ENCODE results near the gene ADAP2.

The ADAP2 gene

GRCh38 chr17:30913955-30914354 is 7.8 kb upstream of the ADAP2 start:
- Histone ChIP-seq H3K4me2 (no peak overlapping the region), H3K9ac (no peak overlapping the region), H2AFZ (ENCODE audit: low read depth) (no peak overlapping the region), H3K36me3 (ENCODE audit: insufficient read depth) (no peaks in the 10 kb centered on the region), H3K27ac (no peak overlapping the region), H3K79me2 (ENCODE audit: insufficient read depth, low read depth) (no peaks in the 10 kb centered on the region), H3K27me3 (ENCODE audit: insufficient read depth, low read depth) (no peaks in the 10 kb centered on the region), H3K4me1 (ENCODE audit: low read depth, poor library complexity, severe bottlenecking) (no peaks in the 10 kb centered on the region), H3K4me3 (IDR thresholded peaks at IDR 0.05; ENCODE audit: insufficient read depth, low read depth, low read length) (no peak overlapping the region), H4K20me1 (ENCODE audit: insufficient read depth) (no peaks in the 10 kb centered on the region)
- TF ChIP-seq CTCF (conservative IDR thresholded peaks at IDR 0.05; ENCODE audit: low read depth, low read length), result no peak

- H3K36me3 ChIP-seq (ENCODE audit: insufficient read depth), result no peaks in the 10 kb centered on the region
- no peak overlapping the region for H3K9ac ChIP-seq
- no peaks in the 10 kb centered on the region for H4K20me1 ChIP-seq (ENCODE audit: insufficient read depth)
- H3K4me3 ChIP-seq (IDR thresholded peaks at IDR 0.05; ENCODE audit: insufficient read depth, low read depth, low read length), result no peak overlapping the region
- H3K27me3 ChIP-seq (ENCODE audit: insufficient read depth, low read depth), result no peaks in the 10 kb centered on the region
- no peaks in the 10 kb centered on the region for H3K79me2 ChIP-seq (ENCODE audit: insufficient read depth, low read depth)
- H2AFZ ChIP-seq (ENCODE audit: low read depth), result no peak overlapping the region
- no peak overlapping the region for H3K4me2 ChIP-seq
- no peak for TF ChIP-seq CTCF (conservative IDR thresholded peaks at IDR 0.05; ENCODE audit: low read depth, low read length)
- no peak overlapping the region for H3K27ac ChIP-seq
- H3K4me1 ChIP-seq (ENCODE audit: low read depth, poor library complexity, severe bottlenecking), result no peaks in the 10 kb centered on the region
Observed at GRCh38 chr17:30915833-30916611, 5.7 kb upstream of the ADAP2 start.

GRCh38 chr17:30917050-30917449 is 4.7 kb upstream of the ADAP2 start:
- Histone ChIP-seq H3K4me3 (IDR thresholded peaks at IDR 0.05; ENCODE audit: insufficient read depth, low read depth, low read length) (no peak overlapping the region), H3K27ac (no peak overlapping the region), H3K9ac (no peak overlapping the region), H4K20me1 (ENCODE audit: insufficient read depth) (no peaks in the 10 kb centered on the region), H2AFZ (ENCODE audit: low read depth) (no peak overlapping the region), H3K4me1 (ENCODE audit: low read depth, poor library complexity, severe bottlenecking) (no peaks in the 10 kb centered on the region), H3K27me3 (ENCODE audit: insufficient read depth, low read depth) (no peaks in the 10 kb centered on the region), H3K79me2 (ENCODE audit: insufficient read depth, low read depth) (no peaks in the 10 kb centered on the region), H3K4me2 (no peak overlapping the region), H3K36me3 (ENCODE audit: insufficient read depth) (no peaks in the 10 kb centered on the region)
- TF ChIP-seq CTCF (conservative IDR thresholded peaks at IDR 0.05; ENCODE audit: low read depth, low read length), result no peak

GRCh38 chr17:30920282-30920681 is 1.5 kb upstream of the ADAP2 start:
- Histone ChIP-seq H3K79me2 (ENCODE audit: insufficient read depth, low read depth) (no peaks in the 10 kb centered on the region), H3K9ac (no peak overlapping the region)

More at GRCh38 chr17:30920282-30920681, 1.5 kb upstream of the ADAP2 start:
- Histone ChIP-seq H3K27ac (no peak overlapping the region), H3K36me3 (ENCODE audit: insufficient read depth) (no peaks in the 10 kb centered on the region), H3K27me3 (ENCODE audit: insufficient read depth, low read depth) (no peaks in the 10 kb centered on the region), H3K4me3 (IDR thresholded peaks at IDR 0.05; ENCODE audit: insufficient read depth, low read depth, low read length) (no peak overlapping the region), H3K4me2 (no peak overlapping the region), H4K20me1 (ENCODE audit: insufficient read depth) (no peaks in the 10 kb centered on the region), H3K4me1 (ENCODE audit: low read depth, poor library complexity, severe bottlenecking) (no peaks in the 10 kb centered on the region), H2AFZ (ENCODE audit: low read depth) (no peak overlapping the region)
- no peak for TF ChIP-seq CTCF (conservative IDR thresholded peaks at IDR 0.05; ENCODE audit: low read depth, low read length)

Data from KMS-11 (cell line).